HG02759 (cell line): ENCODE measurements around the gene WWOX.

Source experiments
- ATAC-seq: cut with Tn5 transposase; IDR thresholded peaks from one replicate; pipeline ENCODE4 v1.9.1; 2021; ENCODE audit warnings: mild to moderate bottlenecking, moderate library complexity; ENCODE audit not compliant: unreplicated experiment

WWOX gene

DNA sequence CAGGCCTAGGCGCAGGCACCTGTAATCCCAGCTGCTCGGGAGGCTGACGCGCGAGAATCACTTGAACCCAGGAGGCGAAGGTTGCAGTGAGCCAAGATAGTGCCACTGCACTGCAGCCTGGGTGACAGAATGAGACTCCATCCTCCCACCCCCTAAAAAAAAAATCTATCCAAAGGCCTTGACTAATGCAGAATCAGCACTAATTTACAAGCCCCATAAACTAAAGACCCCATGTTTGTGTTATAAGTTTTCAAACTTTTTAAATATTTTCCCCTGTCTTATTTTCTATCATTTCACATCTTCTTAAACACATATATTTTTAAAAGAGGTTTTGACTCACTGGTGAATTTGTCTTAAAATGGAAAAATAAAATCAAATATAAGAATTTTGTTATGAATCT is 713.1 kb downstream of the WWOX start:
- no peak for ATAC-seq

DNA sequence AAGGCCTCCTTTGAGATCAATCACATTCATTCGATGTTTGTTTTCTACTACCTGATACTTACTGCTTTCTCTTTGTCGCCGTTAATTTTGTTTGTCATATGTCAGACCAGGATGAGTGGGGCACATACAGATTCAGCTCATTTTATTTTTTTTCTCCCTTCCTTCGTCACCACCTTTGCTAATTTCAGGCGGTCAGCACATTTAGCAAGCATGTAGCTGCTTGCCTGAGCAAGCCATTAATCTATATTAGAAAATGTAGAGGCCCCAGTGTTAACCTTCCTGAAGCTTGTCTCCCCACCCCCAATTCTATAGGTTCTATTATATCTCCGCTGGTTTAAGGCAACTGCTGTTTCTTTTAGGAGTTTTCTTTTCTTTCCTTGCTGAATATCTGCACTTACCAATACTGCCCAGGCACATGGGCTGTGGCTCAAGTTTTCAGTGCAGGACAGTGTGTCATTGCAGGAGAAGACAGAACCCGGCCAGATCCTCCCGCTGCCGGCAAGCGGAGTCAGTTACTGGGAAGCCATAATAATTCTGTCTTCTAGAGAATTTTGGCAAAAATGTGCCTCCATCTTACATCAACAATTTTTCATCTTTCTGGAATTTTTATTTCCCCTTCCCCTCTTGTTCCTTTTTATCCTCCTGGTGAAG is 714.3 kb downstream of the WWOX start:
- ATAC-seq, result no peak

DNA sequence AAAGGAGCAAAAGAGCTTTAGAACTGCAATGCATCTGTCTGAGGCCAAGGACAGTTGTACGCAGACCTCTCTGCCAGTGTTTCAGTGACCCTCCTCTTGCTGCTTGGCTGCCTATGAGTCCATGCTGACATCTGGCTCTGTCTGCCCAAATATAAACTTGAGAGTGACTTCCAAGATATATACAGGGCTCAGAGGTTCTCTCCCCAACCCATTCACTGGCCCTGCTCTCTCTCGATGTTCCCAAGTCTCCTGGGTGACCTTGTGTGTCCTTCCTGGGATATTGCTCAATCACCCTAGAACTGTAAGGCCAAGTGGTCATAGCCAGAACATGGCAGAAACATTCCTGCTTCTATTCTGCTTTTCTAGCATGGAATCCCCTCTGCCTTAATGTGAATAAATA is 716.3 kb downstream of the WWOX start:
- ATAC-seq, result no peak

DNA sequence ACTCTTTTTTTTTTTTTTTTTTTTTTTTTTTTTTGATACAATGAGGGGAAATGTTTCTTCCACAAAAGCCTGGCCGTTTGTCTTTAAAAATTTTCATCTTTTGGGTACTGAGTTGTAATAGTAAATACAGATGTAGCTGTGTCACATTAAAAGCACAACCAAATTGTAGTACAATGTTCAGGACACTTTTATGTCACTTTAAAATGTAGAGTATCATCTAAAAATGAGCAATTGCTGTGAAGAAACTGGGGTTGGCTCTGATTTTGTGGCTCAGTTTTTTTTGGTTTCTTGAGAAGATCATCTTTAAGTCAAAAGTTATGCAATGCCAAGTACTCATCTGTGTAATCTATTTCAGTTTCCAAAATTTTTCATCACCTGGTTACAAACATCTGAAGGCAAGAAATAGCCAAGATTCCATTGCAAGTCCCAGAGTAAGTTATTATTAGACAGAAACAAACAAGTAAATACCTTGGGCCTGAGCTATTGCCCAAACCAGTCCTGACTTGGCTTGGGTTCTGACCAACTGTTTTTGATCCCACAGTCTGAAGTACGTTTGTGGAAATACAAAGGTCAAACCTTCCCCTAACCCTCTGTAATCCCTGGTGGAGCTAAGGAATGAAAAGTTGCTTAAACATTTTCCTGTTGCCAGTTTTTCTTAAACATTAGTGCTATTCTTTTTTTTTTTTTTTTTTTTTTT is 717.2 kb downstream of the WWOX start:
- ATAC-seq, result no peak

DNA sequence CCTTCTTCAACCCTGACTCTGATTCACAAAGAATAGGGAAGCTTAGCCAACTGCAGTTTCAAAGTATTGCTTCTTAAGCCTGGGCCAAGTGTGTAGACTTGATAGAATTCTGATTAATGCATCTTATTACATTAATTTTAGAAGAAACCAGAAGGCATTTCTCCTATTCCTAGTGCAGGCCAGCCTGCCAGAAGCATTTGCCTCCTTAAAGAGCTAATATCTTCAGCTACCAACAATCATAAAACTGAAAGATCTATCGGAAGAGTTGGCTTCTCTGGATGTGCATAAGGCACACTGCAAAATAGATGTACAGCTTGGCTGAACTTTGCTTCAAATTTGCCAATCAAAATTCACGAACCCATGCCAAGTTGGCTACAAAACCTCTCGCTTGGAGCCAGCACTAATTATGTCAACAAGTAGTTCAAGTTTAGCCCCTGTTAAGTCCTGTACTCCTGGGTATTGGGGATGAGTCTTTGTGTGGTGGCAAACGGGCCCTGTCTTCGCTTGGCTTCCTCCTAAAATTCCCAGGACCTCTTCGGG is 717.8 kb downstream of the WWOX start:
- ATAC-seq, result no peak

DNA sequence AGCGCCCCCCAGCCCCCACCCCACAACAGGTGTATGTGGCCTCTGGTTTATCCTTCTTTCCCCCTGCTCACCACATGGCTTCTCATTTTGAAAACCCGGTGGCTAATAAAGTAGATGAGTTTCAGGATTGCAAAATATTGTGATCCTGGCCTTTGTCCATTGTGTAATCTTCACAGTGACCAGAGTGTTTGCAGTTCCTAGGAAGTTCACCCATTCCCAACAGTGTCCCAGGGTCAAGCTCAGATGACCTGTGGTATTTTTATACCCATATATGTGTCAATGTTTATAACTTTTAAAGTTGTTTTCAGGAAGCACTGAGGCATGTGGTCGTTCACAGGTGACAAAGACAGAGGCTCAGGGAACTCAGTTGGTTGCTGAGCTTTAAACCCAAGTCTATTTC is 721.9 kb downstream of the WWOX start:
- no peak for ATAC-seq

DNA sequence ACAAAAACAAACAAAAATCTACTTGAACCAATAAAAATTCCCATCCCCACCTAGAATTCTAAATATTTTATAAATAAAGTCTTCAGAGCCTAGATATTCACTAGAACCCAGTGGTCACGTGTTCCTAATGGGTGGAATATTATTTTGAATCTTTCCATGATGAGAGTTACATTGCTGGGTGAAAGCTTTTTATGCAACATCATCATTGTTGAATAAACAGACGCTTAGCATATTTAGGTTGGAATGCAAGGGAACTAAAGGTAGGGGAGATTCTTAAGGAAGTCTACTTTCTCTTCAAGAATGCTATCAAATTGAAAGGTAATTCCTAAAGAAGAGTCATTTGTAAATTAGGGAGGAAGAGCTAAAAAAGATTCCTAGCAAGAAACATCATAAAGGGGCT is 723.1 kb downstream of the WWOX start:
- no peak for ATAC-seq

DNA sequence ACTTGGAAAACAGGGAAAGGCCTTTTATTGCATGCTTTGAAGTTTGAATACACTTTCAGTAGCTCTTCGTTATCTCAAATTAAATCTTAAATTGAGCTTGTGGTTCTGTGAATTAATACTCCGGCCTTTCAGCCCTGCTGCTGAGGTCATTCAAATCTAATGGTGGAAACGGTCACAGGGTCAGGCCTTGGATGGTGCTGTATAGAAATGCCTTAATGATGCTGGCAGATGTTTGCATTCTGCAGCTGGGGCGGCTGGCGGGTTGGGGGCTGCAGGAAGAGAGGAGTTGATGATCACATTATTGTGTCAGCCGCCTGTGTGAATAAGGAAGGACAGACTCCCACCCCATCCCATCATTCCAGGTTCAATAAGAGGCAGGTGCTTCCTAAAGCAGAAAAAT is 723.6 kb downstream of the WWOX start:
- no peak for ATAC-seq

DNA sequence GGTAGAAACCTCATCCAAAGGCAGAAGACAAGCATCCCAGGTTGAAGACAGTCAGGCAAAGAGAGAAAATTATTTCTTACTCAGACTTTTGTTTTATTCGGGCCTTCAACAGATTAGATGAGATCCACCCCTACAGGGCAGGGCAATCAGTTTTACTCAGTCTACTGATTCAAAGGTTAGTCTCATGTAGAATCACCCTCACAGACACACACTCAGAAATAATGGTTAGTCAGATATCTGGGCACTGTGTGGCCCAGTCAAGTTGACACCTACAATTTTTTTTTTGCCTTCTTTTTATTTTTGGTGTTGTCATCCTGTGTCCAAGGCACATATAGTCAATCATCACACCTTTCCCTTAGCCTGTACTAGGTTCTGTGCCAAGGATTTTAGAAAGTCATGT is 729.8 kb downstream of the WWOX start:
- ATAC-seq, result no peak

DNA sequence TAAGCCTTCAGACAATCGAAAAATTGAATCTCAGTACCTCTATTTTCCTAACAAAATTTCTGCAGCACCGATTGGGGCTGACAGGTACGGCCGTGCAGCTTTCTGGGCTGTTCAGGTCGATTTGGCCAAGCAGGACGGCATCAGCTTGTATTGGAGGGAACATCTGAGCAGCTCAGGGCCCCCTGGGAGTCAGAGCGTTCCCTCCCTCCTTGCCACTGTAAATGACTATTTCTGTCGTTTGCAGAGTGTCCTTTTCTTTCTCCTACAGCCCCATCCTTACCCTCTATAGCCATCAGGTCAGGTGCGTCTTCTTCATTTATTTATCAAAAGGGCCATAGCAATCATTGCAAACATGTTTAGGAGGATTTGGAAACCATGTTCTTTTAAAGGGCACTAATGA is 731.1 kb downstream of the WWOX start:
- no peak for ATAC-seq

DNA sequence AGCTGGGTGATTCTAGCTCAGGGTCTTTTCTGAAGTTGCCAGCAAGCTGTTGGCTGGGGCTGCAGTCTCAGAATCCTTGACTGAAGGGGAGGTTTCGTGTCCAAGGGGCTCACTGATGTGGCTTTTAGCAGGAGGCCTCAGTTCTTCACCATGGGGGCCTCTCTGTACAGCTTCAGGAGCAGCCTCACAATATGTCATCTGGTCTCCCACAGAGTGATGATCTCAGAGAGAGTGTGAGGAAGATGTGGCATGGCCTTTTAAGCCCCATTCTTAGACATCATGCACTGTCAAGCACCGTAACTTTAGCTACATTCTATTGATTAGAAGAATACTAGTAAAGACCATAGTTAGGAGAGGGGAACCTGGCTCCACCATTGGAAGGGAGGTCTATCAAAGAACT is 732.6 kb downstream of the WWOX start:
- ATAC-seq, result no peak

DNA sequence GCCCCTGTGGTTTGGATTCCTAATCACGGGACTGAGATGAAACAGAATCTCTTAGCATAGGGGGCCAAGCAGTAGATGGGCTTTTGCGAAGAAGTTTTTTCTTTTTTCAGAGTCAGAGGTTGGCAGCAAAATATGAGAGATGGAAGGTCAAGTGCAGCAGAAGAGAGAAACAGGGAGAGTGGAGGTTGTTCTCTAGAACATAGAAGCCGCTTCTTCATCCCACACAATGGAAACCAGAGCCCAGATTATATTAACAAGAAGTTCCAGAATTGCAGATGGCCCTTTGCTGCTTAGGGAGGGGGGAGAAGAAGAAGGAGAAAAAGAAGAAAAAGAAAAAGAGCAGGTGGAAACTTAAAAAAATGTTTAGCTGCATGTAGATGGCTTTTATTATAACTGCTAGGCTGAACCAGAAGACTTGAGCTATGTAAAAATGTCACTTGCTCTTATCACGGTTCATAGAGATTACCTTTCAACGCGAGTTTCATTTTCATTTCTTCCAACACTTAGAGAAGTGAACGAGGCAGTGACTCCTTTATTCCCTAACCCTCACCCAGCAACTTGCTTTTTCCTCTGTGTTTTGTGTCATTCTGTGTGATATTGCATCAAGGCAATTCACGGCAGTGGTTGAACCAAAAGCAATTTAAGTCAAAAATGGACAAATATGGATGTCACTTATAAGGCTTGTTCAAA is 737.5 kb downstream of the WWOX start:
- no peak for ATAC-seq

DNA sequence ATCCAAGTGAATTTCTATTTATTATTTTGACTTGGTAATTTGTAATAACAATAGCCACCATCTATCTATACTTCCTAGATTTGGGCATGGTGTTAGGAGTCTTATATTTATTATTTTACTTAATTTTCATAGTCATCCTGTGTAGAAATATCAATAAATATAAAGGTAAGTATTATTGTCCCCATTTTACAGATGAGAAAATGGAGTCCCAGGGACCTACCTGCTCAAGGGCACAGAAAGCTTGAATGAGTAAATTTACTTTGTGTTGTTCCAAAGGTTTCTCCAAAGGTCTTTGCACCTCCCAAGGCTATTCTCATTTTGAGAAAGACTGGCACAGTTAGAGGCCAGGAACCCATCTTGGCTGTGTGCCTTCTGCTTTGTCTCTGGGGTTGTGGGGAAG is 738.3 kb downstream of the WWOX start:
- no peak for ATAC-seq

DNA sequence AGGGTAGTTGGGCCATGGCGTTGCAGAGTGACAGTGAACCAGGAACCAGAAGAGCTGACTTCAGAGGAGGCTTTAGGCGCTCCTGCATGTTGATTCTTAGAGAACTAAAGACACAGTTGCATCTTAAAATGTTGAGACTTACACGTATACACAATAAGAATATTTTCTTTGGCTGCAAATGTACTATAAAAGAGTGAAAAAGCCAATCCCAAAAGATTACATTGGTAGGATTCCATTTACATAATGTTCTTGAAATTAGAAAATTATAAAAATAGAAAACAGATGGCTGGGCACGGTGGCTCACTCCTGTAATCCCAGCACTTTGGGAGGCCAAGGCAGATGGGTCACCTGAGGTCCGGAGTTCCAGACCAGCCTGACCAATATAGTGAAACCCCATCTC is 738.8 kb downstream of the WWOX start:
- ATAC-seq, result no peak

DNA sequence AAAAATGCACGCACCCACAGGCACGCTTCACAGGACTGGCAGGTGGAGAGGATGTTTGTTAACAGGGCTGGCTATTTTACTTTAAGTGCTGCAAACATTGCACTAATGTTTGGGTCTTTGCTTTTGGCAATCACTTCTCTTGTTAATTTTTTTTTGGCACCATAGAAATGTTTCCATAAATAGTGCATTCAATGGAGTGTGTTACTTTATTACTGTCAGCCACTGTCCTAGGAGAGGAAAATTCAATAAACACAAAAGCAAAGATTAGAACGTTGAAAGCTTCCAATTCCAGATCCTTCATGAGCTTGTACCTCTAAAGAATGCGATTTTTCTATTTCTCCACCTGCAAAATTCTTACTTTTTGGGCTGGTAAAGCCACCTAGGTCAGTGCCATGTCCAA is 743.5 kb downstream of the WWOX start:
- ATAC-seq, result no peak

DNA sequence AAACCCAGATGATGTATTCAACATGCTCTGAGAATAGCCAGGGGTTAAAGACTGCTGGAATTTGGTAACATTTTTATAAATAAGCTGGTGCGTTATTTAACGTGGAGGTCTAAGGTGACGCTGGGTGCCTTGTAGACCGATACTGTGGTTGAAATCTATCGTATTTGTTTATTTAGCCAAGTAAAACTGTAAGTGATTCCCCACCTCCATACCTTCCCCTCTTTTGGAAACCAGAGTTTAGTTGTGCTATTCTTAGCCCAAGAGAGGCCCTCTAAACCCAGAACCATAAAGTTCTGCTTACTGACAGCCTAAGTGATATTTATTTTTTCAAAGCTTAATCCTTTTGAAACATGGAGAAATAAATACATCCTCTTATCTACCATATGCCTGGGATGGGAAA is 744.5 kb downstream of the WWOX start:
- ATAC-seq, result no peak

DNA sequence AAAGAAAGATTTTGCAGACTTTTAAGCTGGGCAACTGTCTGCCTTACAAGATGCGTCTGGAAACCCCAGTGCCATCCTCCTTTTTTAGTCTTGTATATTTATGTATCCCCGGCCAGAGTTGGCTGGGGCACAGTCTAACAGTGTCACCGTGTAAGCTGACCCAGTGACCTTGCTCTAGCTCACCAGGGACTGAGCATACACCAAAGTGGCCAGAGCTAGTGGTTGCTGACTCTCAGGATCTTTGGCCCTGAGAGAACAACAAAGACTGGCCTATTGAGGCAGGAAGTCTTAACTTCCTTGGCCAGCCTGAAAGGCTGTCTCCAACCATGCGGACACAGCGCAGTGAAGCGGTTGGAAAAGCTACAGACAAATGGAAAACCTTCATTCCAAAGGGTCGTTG is 745.2 kb downstream of the WWOX start:
- no peak for ATAC-seq

DNA sequence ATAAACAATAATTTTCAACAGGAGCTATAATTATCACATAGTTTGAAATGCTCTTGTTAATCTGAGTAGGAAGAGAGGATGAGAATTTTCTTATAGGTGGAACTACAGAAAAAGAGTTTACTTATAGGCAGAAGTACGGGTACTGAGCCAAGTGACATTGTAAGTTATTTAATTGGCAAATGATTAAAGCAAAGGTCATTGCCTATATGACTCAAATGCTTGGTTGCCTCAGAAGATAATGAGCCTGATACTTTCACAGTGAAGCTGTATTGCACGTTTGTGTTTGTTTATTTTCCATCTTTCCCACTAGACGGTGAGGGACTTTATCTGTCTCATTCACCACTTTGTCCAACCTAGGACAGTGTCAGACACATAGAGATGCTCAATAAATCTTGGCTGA is 751.8 kb downstream of the WWOX start:
- no peak for ATAC-seq

DNA sequence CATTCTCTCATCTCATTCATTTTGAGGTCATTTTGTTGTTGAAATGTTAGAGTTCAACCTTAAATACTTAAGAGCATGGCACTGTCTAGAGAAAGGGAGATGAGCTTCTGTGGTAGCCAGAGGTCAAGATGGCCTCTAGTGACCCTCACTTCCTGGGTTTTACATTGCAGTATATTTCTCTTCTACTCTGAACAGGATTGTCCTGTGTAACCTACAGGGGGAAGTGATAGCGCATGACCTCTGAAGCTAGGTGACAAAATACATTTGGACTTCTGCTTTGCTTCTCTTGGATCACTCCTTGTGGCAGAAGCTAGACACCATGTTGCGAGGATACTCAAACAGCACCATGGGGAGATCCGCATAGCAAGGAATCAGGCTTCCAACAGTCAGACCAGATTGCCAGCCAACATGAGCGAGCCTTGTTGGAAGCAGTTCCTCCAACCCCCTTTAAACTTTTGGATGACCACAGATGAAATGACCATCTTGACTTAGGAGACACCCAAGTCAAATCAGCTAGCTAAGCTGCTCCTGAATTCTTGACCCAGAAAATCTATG is 752.7 kb downstream of the WWOX start:
- no peak for ATAC-seq

DNA sequence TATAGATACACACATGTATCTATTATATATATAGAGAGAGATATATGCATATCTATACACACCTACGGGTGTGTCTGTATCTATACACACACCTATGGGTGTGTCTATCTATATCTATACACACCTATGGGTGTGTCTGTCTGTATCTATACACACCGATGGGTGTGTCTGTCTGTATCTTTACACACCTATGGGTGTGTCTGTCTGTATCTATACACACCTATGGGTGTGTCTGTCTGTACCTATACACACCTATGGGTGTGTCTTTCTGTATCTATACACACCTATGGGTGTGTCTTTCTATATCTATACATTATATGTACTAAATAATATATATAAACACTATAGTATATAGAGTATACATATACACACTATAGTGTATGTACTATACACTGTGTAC is 762.6 kb downstream of the WWOX start:
- ATAC-seq, result no peak

DNA sequence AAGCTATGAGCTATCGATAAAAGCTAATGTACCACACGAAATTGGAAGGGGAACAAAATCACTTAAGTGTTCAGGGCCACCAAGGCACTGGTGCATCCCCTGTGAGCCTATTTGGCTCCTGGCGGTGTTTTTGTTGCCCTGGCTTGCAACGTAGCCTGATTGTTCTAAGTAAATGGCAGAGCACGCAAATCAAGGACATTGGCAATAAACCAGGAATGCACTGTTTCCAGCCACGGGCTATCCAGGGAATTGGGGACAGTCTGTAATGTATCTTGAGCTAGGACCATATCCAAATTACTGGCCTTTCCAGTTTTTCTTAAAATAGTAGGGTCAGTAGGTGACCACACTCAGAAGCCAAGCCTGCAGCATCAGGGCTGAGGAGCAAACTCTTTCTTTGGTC is 767.1 kb downstream of the WWOX start:
- ATAC-seq, result no peak

DNA sequence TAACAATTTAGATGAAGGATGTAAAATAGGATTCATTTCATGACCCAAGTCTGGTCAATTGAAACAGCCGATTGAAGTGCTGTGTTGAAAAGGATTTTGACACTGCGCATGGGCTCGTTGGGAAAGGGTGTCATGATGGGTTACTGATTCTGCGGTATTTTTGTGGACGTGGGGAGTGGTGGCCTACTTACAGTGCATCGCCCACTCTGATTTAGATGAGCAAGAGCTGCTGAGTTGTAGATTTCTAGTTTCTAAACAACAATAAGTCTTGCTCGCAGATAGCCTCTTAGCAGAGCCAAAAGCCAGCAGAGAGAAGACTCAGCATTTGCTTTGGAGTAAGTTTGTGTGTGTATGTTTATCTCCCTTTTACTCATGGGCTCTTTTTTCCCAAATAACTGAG is 770.0 kb downstream of the WWOX start:
- no peak for ATAC-seq
